NCI-H2081 treated with DMSO at 0.1 percent for 48 hours (cell line): ENCODE data around the gene STK40.

Experiments
- DNase-seq: peaks from one replicate; lab custom pipeline; 2025; lab: John Stamatoyannopoulos, UW

STK40 gene

DNA sequence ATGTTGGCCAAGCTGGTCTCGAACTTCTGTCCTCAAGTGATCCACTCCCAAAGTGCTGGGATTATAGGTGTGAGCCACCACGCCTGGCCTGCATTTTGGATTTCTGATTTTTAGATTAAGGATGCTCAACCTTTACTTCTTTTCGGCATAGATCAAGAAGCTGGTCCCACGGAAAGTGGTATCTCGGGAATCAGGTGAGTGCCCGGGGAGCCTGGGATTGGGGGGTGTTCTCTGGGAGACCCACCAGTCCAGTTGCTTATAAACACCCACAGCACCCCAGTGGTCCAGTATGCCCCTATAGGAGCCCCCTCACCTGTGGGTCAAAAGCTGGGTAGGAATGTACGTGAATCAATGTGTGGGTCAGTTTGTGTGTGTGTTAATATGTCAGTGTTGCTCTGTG, 76.3 kb downstream of the STK40 start:
- no peak for DNase-seq

DNA sequence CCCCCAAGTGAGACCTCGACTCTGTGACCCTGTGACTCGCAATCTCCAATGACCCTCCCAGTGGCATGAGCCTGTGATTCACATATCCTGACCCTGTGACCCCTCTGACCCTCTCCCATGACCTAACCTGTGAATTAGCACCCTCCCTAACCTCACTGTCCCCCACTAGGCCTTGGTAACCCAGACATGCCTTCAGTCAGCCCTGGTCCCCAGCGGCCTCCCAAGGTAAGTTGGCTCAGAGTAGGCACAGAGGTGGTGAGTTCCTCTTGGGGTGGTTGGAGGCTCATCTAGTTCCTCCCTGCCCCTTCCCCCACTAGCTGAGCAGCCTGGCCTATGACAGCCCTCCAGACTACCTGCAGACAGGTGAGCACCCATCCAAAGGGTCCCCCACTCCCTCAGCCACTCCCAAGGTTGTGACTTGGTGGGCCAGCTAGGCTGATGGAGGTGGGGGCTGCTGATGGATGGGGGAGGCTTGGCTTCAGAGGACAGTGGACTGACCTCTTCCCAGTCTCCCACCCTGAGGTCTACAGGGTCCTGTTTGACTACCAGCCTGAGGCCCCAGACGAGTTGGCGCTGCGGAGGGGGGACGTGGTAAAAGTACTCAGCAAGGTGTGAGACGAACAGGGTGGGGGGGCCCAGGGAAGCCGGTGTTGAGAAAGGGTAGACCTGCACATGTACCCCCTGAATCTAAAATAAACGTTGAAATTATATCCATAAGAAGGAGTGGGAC, 78.0 kb downstream of the STK40 start:
- DNase-seq = no peak

GRCh38 chr1:36306902-36307456, 78.7 kb downstream of the STK40 start:
- DNase-seq = peak; percentile 89

DNA sequence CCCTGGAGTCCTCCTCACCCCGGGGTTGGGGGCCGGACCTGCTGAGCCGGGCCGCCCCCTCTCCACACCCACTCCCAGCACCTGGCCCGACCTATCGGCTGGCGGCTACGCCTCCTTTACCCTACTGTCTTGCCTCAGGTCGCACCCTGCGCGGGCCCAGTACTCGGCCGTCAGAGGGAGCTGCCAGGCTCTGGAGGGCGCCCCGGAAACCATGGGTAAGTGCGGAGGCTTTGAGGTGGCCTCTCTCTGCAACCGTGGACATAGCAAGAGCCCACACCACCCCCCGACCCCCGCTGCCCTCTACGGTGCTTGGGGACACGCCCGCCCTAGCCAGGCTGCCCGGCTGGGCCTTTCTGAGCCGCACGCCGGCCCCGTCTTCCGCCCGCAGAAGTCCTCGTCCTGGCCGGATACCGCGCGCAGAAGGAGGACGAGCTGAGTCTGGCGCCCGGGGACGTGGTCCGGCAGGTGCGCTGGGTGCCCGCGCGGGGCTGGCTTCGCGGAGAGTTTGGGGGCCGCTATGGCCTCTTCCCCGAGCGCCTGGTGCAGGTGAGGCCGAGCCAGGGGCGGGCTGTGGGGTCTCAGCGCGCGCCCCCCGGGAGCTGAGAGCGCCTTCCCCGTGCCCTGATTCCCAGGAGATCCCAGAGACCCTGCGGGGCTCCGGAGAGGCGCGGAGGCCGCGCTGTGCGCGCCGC, 79.4 kb downstream of the STK40 start, which contains the start of gene SH3D21:
SH3D21 (plus strand) TSS at position 159 of the 692 bp plus-strand sequence; CDS start at position 212, 53 bp downstream.
- no peak for DNase-seq

DNA sequence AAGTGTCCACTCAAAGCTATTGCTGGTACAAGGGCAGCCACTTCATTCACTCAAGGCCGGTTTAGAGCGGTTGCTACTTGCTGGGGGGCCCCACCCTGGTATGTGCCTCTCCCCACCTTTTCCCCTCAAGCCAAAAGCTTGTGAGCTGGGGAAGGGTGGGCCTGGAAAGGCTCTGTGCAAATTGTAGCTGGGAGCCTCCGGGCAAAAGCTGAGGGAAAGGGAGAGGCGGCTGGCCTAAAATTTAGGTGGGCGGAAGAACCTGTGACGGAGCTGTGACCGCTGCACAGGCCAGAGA, 79.9 kb downstream of the STK40 start:
- no peak for DNase-seq

DNA sequence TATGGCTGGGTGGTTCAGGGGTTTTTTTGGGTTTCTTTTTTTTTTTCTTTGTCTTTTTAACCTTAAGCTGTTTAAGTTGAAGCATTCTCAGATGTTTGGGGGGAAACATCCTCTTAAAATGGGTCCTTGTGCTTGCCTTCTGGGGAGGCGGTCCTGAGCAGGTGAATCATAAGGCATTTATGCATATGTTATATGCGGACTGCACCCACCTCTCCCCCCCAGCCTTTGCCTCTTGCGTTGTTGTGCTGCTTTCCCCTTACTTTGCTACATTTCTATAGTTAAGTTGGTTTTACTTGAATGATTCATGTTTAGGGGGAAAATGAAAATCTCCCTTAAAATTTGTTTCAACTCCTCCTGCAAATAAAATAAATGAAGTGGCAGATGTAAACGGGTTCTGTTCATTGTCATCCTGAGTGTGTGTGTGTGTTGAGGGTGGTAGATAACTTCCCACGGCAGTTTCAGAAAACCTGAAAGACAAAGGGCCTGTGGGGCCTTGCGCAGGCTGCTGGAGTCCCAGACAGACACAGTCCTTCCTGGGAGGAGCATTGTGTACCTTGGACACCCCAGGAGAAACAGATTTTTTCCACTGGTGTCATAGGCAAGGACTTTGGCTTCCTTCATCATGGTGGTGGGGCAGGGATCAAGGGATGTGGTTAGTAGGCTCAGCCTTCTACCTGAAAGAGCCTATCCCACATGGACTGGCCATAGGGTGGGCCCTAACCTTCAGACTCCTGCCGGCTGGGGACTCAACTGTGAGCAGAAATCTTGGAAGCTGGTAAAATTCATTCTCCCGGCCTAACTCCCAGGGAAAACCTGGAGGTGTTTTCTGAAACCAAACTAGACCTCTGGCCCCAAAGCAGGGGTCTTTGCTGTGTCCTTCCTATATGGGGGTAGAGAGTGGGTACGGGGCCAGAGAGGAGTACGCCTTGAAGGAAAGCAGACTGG, 80.5 kb downstream of the STK40 start:
- DNase-seq = no peak

GRCh38 chr1:36304521-36304920, 81.2 kb downstream of the STK40 start:
- DNase-seq = no peak

GRCh38 chr1:36303650-36304360, 81.9 kb downstream of the STK40 start:
- DNase-seq = no peak

- no peak for DNase-seq
These were observed 82.5 kb downstream of the STK40 start for GRCh38 chr1:36303244-36303643.

- no peak for DNase-seq
These were observed 84.5 kb downstream of the STK40 start for GRCh38 chr1:36301220-36301619.

GRCh38 chr1:36300526-36300925, 85.2 kb downstream of the STK40 start:
- DNase-seq = no peak

DNA sequence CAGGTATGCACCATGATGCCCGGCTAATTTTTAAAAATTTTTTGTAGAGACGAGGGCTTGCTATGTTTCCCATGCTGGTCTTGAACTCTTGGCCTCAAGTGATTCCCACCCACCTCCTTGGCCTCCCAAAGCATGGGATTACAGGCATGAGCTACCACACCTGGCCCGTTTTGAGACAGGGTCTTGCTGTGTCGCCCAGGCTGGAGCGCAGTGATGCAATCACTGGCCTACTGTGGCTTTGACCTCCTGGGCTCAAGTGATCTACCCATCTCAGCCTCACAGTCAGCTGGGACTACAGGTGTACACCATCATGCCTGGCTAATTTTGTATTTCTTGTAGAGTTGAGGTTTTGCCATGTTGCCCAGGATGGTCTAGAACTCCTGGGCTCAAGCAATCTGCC, 87.1 kb downstream of the STK40 start:
- no peak for DNase-seq

GRCh38 chr1:36297062-36297461, 88.7 kb downstream of the STK40 start:
- no peak for DNase-seq

GRCh38 chr1:36295390-36295789, 90.3 kb downstream of the STK40 start:
- no peak for DNase-seq
